ENCODE measurements around the gene ZNF608. TPM values are rescaled to one million over a fixed set of nuclear protein-coding genes. Genes with fewer than 3 reads are reported as not detected.

The ZNF608 gene
- total and polyA plus RNA-seq, 9 of the 15 experiments (the other 6 are each of a cell fraction or from before 2014, with no cell fraction given), result 0.38 to 1.5 (median 1.00) TPM

DNA sequence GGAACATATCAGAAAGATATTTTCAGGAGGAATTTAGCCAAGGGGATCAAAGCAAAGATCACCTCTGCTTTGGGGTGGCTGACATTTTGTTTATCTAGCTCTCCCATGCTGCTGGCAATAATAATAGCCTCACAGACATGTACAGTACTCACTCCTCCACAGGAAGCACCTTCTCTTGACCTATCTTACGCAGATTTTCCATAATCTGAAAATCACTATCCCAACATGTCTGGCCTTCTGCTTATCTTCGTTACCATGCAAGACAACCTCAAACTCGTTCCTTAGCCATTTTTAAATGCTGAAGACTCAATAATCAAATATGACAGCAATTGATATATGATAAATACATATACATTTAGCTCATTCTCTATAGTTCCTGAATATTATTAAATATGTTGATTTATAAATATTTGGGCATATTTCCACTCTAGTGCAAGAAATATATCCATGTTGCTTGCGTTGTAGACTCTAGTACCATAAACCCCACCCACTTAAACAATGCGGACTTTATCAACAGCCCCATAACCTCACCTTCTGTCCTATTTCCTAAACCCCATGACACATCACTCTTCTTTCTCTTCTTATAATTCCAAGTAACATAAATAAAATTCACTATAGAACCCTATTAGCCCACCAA, 18.0 kb downstream of the ZNF608 start:
- in situ Hi-C loops (cut with MboI), result no loop called here
- WGBS (ENCODE audit: insufficient coverage, low coverage, missing lambda C conversion rate), result 2% methylated on average over 5 of the region's 5 CpGs
- no peak for TF ChIP-seq MAZ (CRISPR knock-in tag; conservative IDR thresholded peaks at IDR 0.05 in 1 of 2, IDR thresholded peaks at IDR 0.05 in 1 of 2)
- peak; percentile 57; the same call in 1 of the 2 replicates for TF ChIP-seq GATAD2B (IDR thresholded peaks at IDR 0.05; ENCODE audit: borderline replicate concordance)
- no peak for TF ChIP-seq PTBP1 (IDR thresholded peaks at IDR 0.05; ENCODE audit: low read depth, low read length)
- peak; percentile 91 for TF ChIP-seq ZNF584 (CRISPR knock-in tag; IDR thresholded peaks at IDR 0.05; ENCODE audit: low read depth)
- no peak for TF ChIP-seq ZNF408 (CRISPR knock-in tag; IDR thresholded peaks at IDR 0.05; ENCODE audit: low read depth)
- no peak for TF ChIP-seq SIX5 (IDR thresholded peaks at IDR 0.05; ENCODE audit: borderline replicate concordance in 1 of 2, insufficient read depth in 1 of 2, low read depth in 1 of 2, low read length in 2 of 2)
- TF ChIP-seq FOXJ2 (tag; IDR thresholded peaks at IDR 0.05), result peak; percentile 52; the same call in 1 of the 2 replicates
- peak; percentile 90 for TF ChIP-seq TAL1 (IDR thresholded peaks at IDR 0.05)
- TF ChIP-seq ZNF639 (CRISPR knock-in tag; conservative IDR thresholded peaks at IDR 0.05 in 1 of 2, IDR thresholded peaks at IDR 0.05 in 1 of 2), result peak in 1 of 2 experiments; percentile 41; a peak in 1 of 4 replicates
- peak; percentile 71 for TF ChIP-seq POLR2AphosphoS5 (IDR thresholded peaks at IDR 0.05; ENCODE audit: control insufficient read depth, insufficient read depth, low read depth, low read length)
- TF ChIP-seq TCF3 (CRISPR knock-in tag; IDR thresholded peaks at IDR 0.05), result peak; percentile 82
- peak; percentile 86 for TF ChIP-seq PML (IDR thresholded peaks at IDR 0.05; ENCODE audit: low read length)
- TF ChIP-seq, protein P1, sequence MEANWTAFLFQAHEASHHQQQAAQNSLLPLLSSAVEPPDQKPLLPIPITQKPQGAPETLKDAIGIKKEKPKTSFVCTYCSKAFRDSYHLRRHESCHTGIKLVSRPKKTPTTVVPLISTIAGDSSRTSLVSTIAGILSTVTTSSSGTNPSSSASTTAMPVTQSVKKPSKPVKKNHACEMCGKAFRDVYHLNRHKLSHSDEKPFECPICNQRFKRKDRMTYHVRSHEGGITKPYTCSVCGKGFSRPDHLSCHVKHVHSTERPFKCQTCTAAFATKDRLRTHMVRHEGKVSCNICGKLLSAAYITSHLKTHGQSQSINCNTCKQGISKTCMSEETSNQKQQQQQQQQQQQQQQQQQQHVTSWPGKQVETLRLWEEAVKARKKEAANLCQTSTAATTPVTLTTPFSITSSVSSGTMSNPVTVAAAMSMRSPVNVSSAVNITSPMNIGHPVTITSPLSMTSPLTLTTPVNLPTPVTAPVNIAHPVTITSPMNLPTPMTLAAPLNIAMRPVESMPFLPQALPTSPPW (CRISPR knock-in tag; IDR thresholded peaks at IDR 0.05), result peak; percentile 37; the same call in 1 of the 2 replicates
- TF ChIP-seq NCOA4 (IDR thresholded peaks at IDR 0.05; ENCODE audit: partially characterized antibody), result no peak
- peak; percentile 54; the same call in 1 of the 2 replicates for TF ChIP-seq DMBX1 (CRISPR knock-in tag; IDR thresholded peaks at IDR 0.05; ENCODE audit: borderline replicate concordance)
- TF ChIP-seq ZNF175 (CRISPR knock-in tag; IDR thresholded peaks at IDR 0.05; ENCODE audit: low read depth), result peak; percentile 57; the same call in 1 of the 2 replicates
- TF ChIP-seq ZC3H11A (IDR thresholded peaks at IDR 0.05; ENCODE audit: low read depth, low read length), result no peak
- TF ChIP-seq KLF16 (IDR thresholded peaks at IDR 0.05), result peak; percentile 87
- peak in 1 of 2 experiments; percentile 56; a peak in 1 of 4 replicates for TF ChIP-seq ARNT (IDR thresholded peaks at IDR 0.05)
- TF ChIP-seq SMAD4 (CRISPR knock-in tag; conservative IDR thresholded peaks at IDR 0.05), result peak; percentile 95

More for the DNA sequence above, 18.0 kb downstream of the ZNF608 start:
- Histone ChIP-seq H3K4me3 (no peak overlapping the region), H3K27ac (ENCODE audit: extremely low read depth, low read depth, low read length) (no peak overlapping the region), H4K20me1 (replicated peaks; ENCODE audit: control insufficient read depth, insufficient read depth, low read length) (no peaks in the 10 kb centered on the region; the same call in 1 of the 2 replicates), H3K4me1 (replicated peaks in 1 of 2; ENCODE audit: control insufficient read depth in 2 of 2, insufficient read depth in 2 of 2, low read length in 2 of 2) (peaks cover 0 to 6% of the 10 kb centered on the region in 2 experiments; a peak in 1 of 5 replicates), H3K36me3 (ENCODE audit: control insufficient read depth, insufficient read depth, low read length) (no peaks in the 10 kb centered on the region), H3K9me3 (replicated peaks; ENCODE audit: control insufficient read depth, insufficient read depth, low read depth, low read length) (no peaks in the 10 kb centered on the region), H3K79me2 (ENCODE audit: control insufficient read depth, insufficient read depth, low read length) (no peaks in the 10 kb centered on the region), H3K9me1 (ENCODE audit: control insufficient read depth, insufficient read depth, low read length) (no peaks in the 10 kb centered on the region), H3K9ac (ENCODE audit: insufficient read depth in 1 of 2, low read depth in 2 of 2, low read length in 2 of 2) (no peak overlapping the region), H3K4me2 (ENCODE audit: insufficient read depth, low read length) (no peak overlapping the region), H2AFZ (ENCODE audit: low read depth, low read length) (no peak overlapping the region), H3K27me3 (ENCODE audit: control insufficient read depth in 2 of 2, insufficient read depth in 2 of 2, low read length in 2 of 2) (peaks cover 8% of the 10 kb centered on the region in 2 experiments; a peak in 4 of 5 replicates)
- BruUV-seq (replicated peaks), result no TSS peak
- CTCF ChIA-PET (ENCODE audit: low intra/inter-chr PET ratio), result no interaction called here
- ATAC-seq (peak; percentile 63), FAIRE-seq (peak; percentile 46), DNase-seq (ENCODE audit: extremely low read depth in 1 of 4, low spot score in 3 of 4) (peak in 2 of 4 experiments; percentile 41 to 70)
- intact Hi-C loops (cut with micrococcal nuclease), result no loop called here
- POLR2A ChIA-PET, result interaction anchor here (1.0 kb wide), 1 partner anchor 10 kb away, joined by 3 read pairs; no protein-coding TSS in a partner anchor
